CD4-positive, alpha-beta T cell (primary cell): ENCODE results near the gene MAP3K19. TPM values are rescaled to one million over a fixed set of nuclear protein-coding genes. Genes with fewer than 3 reads are reported as not detected.
A peak's percentile ranks its signal among the peaks of the same experiment; 100 is the strongest.

ENCODE experiments used
- ATAC-seq: fragments of 200-7000 bp; cut with Tn5 transposase; one replicate; pipeline ENCODE4 v1.10.0; 2022; ENCODE audit warnings: mild to moderate bottlenecking; ENCODE audit not compliant: poor library complexity
- CTCF ChIA-PET: fragments of 350-600 bp; sonication (Branson Sonifier 250); formaldehyde crosslinking; loops from one replicate; lab custom pipeline; 2021; ENCODE audit warnings: antibody characterized with exemption, inconsistent platforms; lab: Charles Lee
- POLR2A ChIA-PET: fragments of 350-600 bp; sonication (Branson Sonifier 250); formaldehyde crosslinking; loops from one replicate; lab custom pipeline; 2021; ENCODE audit warnings: antibody characterized with exemption, inconsistent platforms; lab: Charles Lee
- DNase-seq, 14 experiments: peaks; one replicate each; pipeline ENCODE4 v3.0.0-alpha.2; 2013 to 2020; ENCODE audit warnings: mixed read lengths in 2 of 14
- H3K27ac ChIP-seq, 2 donors: one replicate each; pipeline versions ENCODE4 v1.5.1 to v1.7.0; 2013; ENCODE audit warnings: low read length in 2 of 2, low read depth in 1 of 2, mild to moderate bottlenecking in 1 of 2
- H3K27me3 ChIP-seq, 2 experiments: 1 replicate in 1 of 2; 2 replicates in 1 of 2; pipeline versions ENCODE4 v1.6.1 to v1.7.0; 2013; ENCODE audit warnings: low read length in 2 of 2, control low read depth in 1 of 2, mild to moderate bottlenecking in 1 of 2, moderate library complexity in 1 of 2; ENCODE audit not compliant: insufficient read depth in 2 of 2, control insufficient read depth in 1 of 2
- H3K36me3 ChIP-seq: one replicate; pipeline ENCODE4 v1.6.1; 2013; ENCODE audit warnings: low read length, control low read depth; ENCODE audit not compliant: insufficient read depth
- H3K4me1 ChIP-seq: one replicate; pipeline ENCODE4 v1.6.1; 2013; ENCODE audit warnings: low read length, control low read depth; ENCODE audit not compliant: insufficient read depth
- H3K4me3 ChIP-seq: one replicate; pipeline ENCODE4 v1.5.1; 2013; ENCODE audit warnings: mild to moderate bottlenecking, low read length, moderate library complexity
- H3K9me3 ChIP-seq, 2 experiments: 1 replicate in 1 of 2; 2 replicates in 1 of 2; pipeline versions ENCODE4 v1.6.1 to v1.7.0; 2013; ENCODE audit warnings: low read length in 2 of 2, mild to moderate bottlenecking in 2 of 2, control low read depth in 1 of 2, moderate library complexity in 1 of 2; ENCODE audit not compliant: control insufficient read depth in 1 of 2, insufficient read depth in 1 of 2
- H3K27ac Mint-ChIP-seq: one replicate; pipeline ENCODE4 v1.8.0; 2020; ENCODE audit warnings: mixed read lengths
- H3K27me3 Mint-ChIP-seq: one replicate; pipeline ENCODE4 v1.8.0; 2021; ENCODE audit warnings: mixed read lengths
- H3K36me3 Mint-ChIP-seq: one replicate; pipeline ENCODE4 v1.8.0; 2021; ENCODE audit warnings: low read depth, mixed read lengths
- H3K4me1 Mint-ChIP-seq: one replicate; pipeline ENCODE4 v1.8.0; 2021; ENCODE audit warnings: low read depth, mixed read lengths
- H3K4me3 Mint-ChIP-seq: one replicate; pipeline ENCODE4 v1.8.0; 2020; ENCODE audit warnings: mild to moderate bottlenecking, mixed read lengths
- H3K9me3 Mint-ChIP-seq: one replicate; pipeline ENCODE4 v1.8.0; 2020; ENCODE audit warnings: mixed read lengths
- intact Hi-C, 2 experiments: fragments of 100-400 bp; cut with DNase I in 1 of 2; cut with micrococcal nuclease in 1 of 2; formaldehyde crosslinking; loops; one replicate each; pipeline versions ENCODE4 v1.15.1 to v1.9.0; 2023 to 2025; cut with DNase I, micrococcal nuclease
- total RNA-seq, 174 experiments: library from RNA in 2 of 174; stranded (reverse) in 2 of 174; gene quantifications; one replicate each; pipeline ENCODE4 v1.2.3 and lab custom pipeline; 2021 to 2026
- TF ChIP-seq, protein P1 (sequence below): fragments of 200-600 bp; IDR thresholded peaks from one replicate; pipeline ENCODE4 v1.8.0; 2022; ENCODE audit warnings: antibody characterized with exemption, mild to moderate bottlenecking

MAP3K19 gene
- total RNA-seq, 2 experiments from 2014 or later: not detected

- Mint-ChIP-seq H3K4me3 (no peak overlapping the region), H3K36me3 (no peaks in the 10 kb centered on the region), H3K4me1 (peaks cover 2% of the 10 kb centered on the region), H3K27ac (no peak overlapping the region), H3K27me3 (peaks cover 17% of the 10 kb centered on the region), H3K9me3 (no peaks in the 10 kb centered on the region)
- intact Hi-C loops: loop anchor here (5.0 to 10.0 kb wide), 2 partner anchors 145 to 463 kb away; no protein-coding TSS in a partner anchor
- Histone ChIP-seq H3K4me3 (no peak overlapping the region), H3K27me3 (peaks cover 0 to 5% of the 10 kb centered on the region in 2 experiments), H3K9me3 (no peaks in the 10 kb centered on the region), H3K27ac (no peak overlapping the region), H3K36me3 (no peaks in the 10 kb centered on the region), H3K4me1 (peaks cover 3% of the 10 kb centered on the region)
- ATAC-seq (no peak), DNase-seq (no peak)
- TF ChIP-seq, protein P1, sequence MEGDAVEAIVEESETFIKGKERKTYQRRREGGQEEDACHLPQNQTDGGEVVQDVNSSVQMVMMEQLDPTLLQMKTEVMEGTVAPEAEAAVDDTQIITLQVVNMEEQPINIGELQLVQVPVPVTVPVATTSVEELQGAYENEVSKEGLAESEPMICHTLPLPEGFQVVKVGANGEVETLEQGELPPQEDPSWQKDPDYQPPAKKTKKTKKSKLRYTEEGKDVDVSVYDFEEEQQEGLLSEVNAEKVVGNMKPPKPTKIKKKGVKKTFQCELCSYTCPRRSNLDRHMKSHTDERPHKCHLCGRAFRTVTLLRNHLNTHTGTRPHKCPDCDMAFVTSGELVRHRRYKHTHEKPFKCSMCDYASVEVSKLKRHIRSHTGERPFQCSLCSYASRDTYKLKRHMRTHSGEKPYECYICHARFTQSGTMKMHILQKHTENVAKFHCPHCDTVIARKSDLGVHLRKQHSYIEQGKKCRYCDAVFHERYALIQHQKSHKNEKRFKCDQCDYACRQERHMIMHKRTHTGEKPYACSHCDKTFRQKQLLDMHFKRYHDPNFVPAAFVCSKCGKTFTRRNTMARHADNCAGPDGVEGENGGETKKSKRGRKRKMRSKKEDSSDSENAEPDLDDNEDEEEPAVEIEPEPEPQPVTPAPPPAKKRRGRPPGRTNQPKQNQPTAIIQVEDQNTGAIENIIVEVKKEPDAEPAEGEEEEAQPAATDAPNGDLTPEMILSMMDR: no peak
- CTCF ChIA-PET: interaction anchor here (2.1 kb wide), 1 partner anchor 701 kb away, joined by 6 read pairs; no protein-coding TSS in a partner anchor
- POLR2A ChIA-PET: no interaction called here
Observed at GRCh38 chr2:135009339-135009738, 37.9 kb downstream of the MAP3K19 start.

DNA sequence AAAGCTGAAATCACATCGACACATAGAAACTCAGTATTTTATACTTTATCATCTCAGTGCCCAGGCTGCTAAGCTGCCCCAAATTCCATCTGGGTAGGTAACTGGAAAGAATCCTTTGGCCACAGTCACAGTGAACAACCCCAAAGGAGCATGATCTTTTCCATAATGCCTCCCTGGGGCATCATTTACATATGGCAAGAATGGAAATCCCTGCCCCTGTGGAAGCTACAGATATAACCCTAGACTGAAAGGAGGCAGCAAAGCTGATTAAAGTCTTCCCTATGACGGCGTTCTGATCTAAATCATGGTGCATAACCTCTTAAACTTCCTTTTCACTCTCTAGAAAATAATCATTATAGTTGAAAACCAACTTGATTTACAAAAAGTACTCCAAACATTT lies 41.5 kb downstream of the MAP3K19 start:
- Mint-ChIP-seq H3K27me3 (peaks cover 20% of the 10 kb centered on the region), H3K4me3 (no peak overlapping the region), H3K4me1 (peaks cover 5% of the 10 kb centered on the region), H3K27ac (no peak overlapping the region), H3K36me3 (no peaks in the 10 kb centered on the region), H3K9me3 (no peaks in the 10 kb centered on the region)
- H3K4me3 ChIP-seq: no peak overlapping the region
- no peaks in the 10 kb centered on the region for H3K9me3 ChIP-seq
- H3K27me3 ChIP-seq: peaks cover 0 to 6% of the 10 kb centered on the region in 2 experiments
- peaks cover 6% of the 10 kb centered on the region for H3K4me1 ChIP-seq
- ATAC-seq (no peak), DNase-seq (no peak)
- H3K36me3 ChIP-seq: no peaks in the 10 kb centered on the region
- TF ChIP-seq, protein P1: no peak
- H3K27ac ChIP-seq: no peak overlapping the region
- ChIA-PET CTCF (interaction anchor here (1.3 to 5.2 kb wide), 2 partner anchors 120 to 704 kb away, joined by 3 to 38 read pairs; no protein-coding TSS in a partner anchor), POLR2A (no interaction called here)
- intact Hi-C loops: loop anchor here (1.0 to 10.0 kb wide), 4 partner anchors 47 to 595 kb away; partner anchors contain the start of gene RAB3GAP1 (in 1 of the 2)

- no peaks in the 10 kb centered on the region for H3K9me3 Mint-ChIP-seq
- Histone ChIP-seq H3K27me3 (peaks cover 0 to 6% of the 10 kb centered on the region in 2 experiments), H3K4me3 (no peak overlapping the region), H3K27ac (no peak overlapping the region), H3K36me3 (no peaks in the 10 kb centered on the region), H3K9me3 (no peaks in the 10 kb centered on the region), H3K4me1 (peaks cover 6% of the 10 kb centered on the region)
- TF ChIP-seq, protein P1: peak; percentile 98
- POLR2A ChIA-PET: interaction anchor here (1.2 kb wide), 3 partner anchors 527 to 706 kb away, joined by 4 to 5 read pairs (median 5); partner anchors contain the start of genes R3HDM1 and ZRANB3
- peak; percentile 83 for ATAC-seq
- no peak overlapping the region for H3K27ac Mint-ChIP-seq
- DNase-seq: peak; percentile 33 to 81 (median 64)
- intact Hi-C loops: loop anchor here (1.0 to 10.0 kb wide), 6 partner anchors 151 to 706 kb away; no protein-coding TSS in a partner anchor
- peaks cover 20% of the 10 kb centered on the region for H3K27me3 Mint-ChIP-seq
- H3K4me1 Mint-ChIP-seq: peaks cover 5% of the 10 kb centered on the region
- CTCF ChIA-PET: interaction anchor here (0.6 to 5.2 kb wide), 23 partner anchors 9 to 709 kb away, joined by 3 to 38 read pairs (median 4); partner anchors contain the start of genes CCNT2, R3HDM1 and ZRANB3
- no peaks in the 10 kb centered on the region for H3K36me3 Mint-ChIP-seq
- H3K4me3 Mint-ChIP-seq: no peak overlapping the region
Observed at GRCh38 chr2:135004005-135004746, 43.1 kb downstream of the MAP3K19 start.
